Camera-type eye (tissue), 1 donor: ENCODE measurements around the gene RNF217. TPM values are rescaled to one million over a fixed set of nuclear protein-coding genes. Genes with fewer than 3 reads are reported as not detected.

Experiments
- total RNA-seq: library from RNA; depleted of rRNA; stranded (reverse); fragments of >200 nt; gene quantifications from one replicate; pipeline ENCODE4 v1.2.3, GENCODE V29; 2014

Gene RNF217
- total RNA-seq: 24.9 TPM

GRCh38 chr6:124961777-124962638 is at the start of gene RNF217:
Gene RNF217, plus strand, starts transcription at chr6:124962437. Its CDS starts 108 bp downstream, at chr6:124962545.

Other genes starting within 250 kb of the RNF217 start
- gene TPD52L1, start 191.3 kb downstream of the RNF217 start, total RNA-seq: 40.8 TPM